Endothelial cell (in vitro differentiated cells): ENCODE results near the gene GPR82. TPM values are rescaled to one million over a fixed set of nuclear protein-coding genes. Genes with fewer than 3 reads are reported as not detected.

Experiments
- DNase-seq: peaks from one replicate; pipeline ENCODE4 v3.0.0; 2021; ENCODE audit warnings: low spot score
- H3K27ac Mint-ChIP-seq: one replicate; pipeline ENCODE4 v1.8.0; 2021; ENCODE audit warnings: mixed read lengths, inconsistent platforms; ENCODE audit not compliant: unreplicated experiment
- H3K27me3 Mint-ChIP-seq: one replicate; pipeline ENCODE4 v1.8.0; 2021; ENCODE audit warnings: mild to moderate bottlenecking, moderate library complexity, mixed read lengths, inconsistent platforms; ENCODE audit not compliant: unreplicated experiment
- H3K36me3 Mint-ChIP-seq: one replicate; pipeline ENCODE4 v1.8.0; 2021; ENCODE audit warnings: mild to moderate bottlenecking, low read depth, mixed read lengths, inconsistent platforms; ENCODE audit not compliant: unreplicated experiment
- H3K4me1 Mint-ChIP-seq: one replicate; pipeline ENCODE4 v1.8.0; 2021; ENCODE audit warnings: mild to moderate bottlenecking, mixed read lengths, inconsistent platforms; ENCODE audit not compliant: unreplicated experiment
- H3K4me3 Mint-ChIP-seq: one replicate; pipeline ENCODE4 v1.8.0; 2021; ENCODE audit warnings: mild to moderate bottlenecking, mixed read lengths, inconsistent platforms; ENCODE audit not compliant: unreplicated experiment
- H3K9me3 Mint-ChIP-seq: one replicate; pipeline ENCODE4 v1.8.0; 2021; ENCODE audit warnings: mixed read lengths, inconsistent platforms; ENCODE audit not compliant: unreplicated experiment
- total RNA-seq: library from RNA; stranded (reverse); fragmentation: NEBNext Ultra II Directional; extraction: Animal tissue kit (Norgen Biotek cat#: 25700); gene quantifications from one replicate; pipeline ENCODE4 v1.2.1, GENCODE V29; 2021; ENCODE audit not compliant: unreplicated experiment
- TF ChIP-seq, protein P1 (sequence below): fragments of 200-600 bp; sonication (generic); IDR thresholded peaks from one replicate; pipeline ENCODE4 v1.5.0; 2021; ENCODE audit warnings: antibody characterized with exemption; ENCODE audit not compliant: unreplicated experiment

Gene GPR82
- total RNA-seq, 1 donor from 2014 or later = not detected

DNA sequence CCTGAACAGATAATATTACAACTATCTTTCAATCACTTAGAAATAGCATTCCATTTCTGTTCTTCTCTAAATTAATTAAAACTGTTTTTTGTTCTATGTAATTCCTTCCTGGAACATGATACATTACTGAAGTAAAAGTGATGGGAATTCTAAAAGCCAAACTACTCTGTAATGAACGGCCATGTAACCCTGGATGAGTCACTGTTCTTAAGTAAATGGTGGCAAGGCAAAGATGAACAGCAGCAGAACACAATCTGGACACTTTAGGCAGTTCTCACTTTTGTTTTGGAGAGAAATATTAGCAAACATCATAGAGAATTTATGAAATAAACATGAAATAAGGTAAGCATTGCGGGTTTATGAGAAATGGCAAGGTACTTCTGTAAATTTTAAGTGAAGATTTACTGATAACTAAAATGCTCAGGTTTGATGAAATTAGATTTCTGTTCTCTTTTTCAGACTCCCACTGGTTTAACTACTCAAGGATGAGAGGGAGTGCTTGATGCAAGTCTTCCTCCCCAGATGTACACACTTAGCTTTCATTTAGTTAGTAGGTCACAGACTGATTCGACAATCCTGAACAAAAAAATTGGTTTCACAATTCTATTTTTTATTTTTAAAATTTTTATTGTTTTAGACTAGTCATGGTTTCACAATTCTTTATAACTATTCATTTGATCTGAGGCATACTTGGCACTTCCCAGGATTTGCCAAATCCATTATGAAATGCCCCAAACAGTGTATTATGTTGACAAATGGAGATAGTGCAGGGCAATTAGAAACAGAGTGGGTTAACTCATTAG is 964 bp upstream of the GPR82 start:
- Mint-ChIP-seq H3K27ac (no peak overlapping the region), H3K4me1 (no peaks in the 10 kb centered on the region), H3K27me3 (no peaks in the 10 kb centered on the region), H3K4me3 (no peak overlapping the region), H3K36me3 (peaks cover 26% of the 10 kb centered on the region), H3K9me3 (no peaks in the 10 kb centered on the region)
- DNase-seq = no peak
- TF ChIP-seq, protein P1, sequence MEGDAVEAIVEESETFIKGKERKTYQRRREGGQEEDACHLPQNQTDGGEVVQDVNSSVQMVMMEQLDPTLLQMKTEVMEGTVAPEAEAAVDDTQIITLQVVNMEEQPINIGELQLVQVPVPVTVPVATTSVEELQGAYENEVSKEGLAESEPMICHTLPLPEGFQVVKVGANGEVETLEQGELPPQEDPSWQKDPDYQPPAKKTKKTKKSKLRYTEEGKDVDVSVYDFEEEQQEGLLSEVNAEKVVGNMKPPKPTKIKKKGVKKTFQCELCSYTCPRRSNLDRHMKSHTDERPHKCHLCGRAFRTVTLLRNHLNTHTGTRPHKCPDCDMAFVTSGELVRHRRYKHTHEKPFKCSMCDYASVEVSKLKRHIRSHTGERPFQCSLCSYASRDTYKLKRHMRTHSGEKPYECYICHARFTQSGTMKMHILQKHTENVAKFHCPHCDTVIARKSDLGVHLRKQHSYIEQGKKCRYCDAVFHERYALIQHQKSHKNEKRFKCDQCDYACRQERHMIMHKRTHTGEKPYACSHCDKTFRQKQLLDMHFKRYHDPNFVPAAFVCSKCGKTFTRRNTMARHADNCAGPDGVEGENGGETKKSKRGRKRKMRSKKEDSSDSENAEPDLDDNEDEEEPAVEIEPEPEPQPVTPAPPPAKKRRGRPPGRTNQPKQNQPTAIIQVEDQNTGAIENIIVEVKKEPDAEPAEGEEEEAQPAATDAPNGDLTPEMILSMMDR = no peak

DNA sequence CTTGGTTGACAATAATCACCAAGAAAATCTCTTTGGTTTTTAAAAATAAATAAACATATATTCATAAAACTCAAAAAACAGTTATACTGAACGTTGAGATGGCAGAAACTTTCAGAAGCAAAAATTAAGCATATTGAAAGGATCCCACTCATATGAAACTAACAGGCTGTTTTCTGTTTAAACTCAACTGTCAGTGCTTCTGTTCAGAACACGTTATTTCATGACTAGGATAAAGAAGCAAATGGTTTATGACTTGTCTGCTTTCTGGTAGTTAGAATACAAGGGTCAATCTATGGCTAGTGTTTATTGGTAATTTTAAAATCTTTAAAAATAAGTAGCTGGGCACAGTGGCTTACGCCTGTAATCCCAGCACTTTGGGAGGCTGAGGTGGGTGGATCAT is 4.1 kb downstream of the GPR82 start:
- TF ChIP-seq, protein P1 = no peak
- Mint-ChIP-seq H3K4me1 (peaks cover 6% of the 10 kb centered on the region), H3K9me3 (no peaks in the 10 kb centered on the region), H3K27me3 (no peaks in the 10 kb centered on the region), H3K27ac (no peak overlapping the region), H3K36me3 (no peaks in the 10 kb centered on the region), H3K4me3 (no peak overlapping the region)
- DNase-seq = no peak

DNA sequence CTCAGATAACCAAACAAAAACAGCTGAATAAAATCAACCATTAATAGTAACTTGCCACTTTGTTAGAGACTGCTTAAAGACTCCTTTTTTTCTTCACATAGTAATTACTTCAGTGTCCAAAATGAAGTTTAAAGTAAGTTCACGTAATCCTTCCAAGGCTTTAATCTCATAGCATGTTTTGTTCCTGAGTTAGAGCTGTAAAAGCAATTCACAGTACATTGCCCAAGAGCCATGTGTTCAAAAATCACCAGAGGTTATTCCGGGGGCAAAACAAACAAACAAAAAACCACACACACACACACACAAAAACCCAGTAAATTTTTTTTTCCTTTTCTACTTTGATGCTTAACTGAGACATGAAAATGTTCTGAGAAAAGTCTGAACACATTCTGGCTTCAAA is 6.1 kb downstream of the GPR82 start:
- H3K4me1 Mint-ChIP-seq = peaks cover 6% of the 10 kb centered on the region

DNA sequence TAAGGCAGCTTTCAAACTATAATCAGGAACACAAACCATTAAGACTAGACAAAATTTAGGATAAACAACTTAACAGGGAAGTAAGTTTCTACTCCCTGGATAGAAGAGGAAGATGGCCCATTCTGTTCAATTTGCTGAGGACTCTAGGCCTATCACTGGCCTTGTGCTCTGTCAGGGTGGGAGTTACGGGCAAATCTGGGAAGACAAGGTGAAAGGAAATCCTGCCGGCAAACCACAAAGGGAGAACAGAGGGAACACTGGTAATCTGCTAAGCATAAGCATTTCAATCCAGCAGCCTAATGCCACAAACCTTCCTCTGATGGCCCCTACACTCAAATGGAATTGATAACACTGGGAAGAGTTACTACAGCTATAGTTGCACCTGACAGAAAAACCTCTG is 8.3 kb downstream of the GPR82 start:
- Mint-ChIP-seq H3K27me3 (no peaks in the 10 kb centered on the region), H3K27ac (peak overlapping the region; percentile 58), H3K4me3 (peak overlapping the region; percentile 14), H3K4me1 (peaks cover 6% of the 10 kb centered on the region), H3K36me3 (no peaks in the 10 kb centered on the region), H3K9me3 (no peaks in the 10 kb centered on the region)
- TF ChIP-seq, protein P1 = no peak
- no peak for DNase-seq

More for the DNA sequence above, 6.1 kb downstream of the GPR82 start:
- Mint-ChIP-seq H3K36me3 (no peaks in the 10 kb centered on the region), H3K9me3 (no peaks in the 10 kb centered on the region), H3K27ac (no peak overlapping the region), H3K4me3 (no peak overlapping the region), H3K27me3 (no peaks in the 10 kb centered on the region)
- TF ChIP-seq, protein P1 = no peak
- no peak for DNase-seq

DNA sequence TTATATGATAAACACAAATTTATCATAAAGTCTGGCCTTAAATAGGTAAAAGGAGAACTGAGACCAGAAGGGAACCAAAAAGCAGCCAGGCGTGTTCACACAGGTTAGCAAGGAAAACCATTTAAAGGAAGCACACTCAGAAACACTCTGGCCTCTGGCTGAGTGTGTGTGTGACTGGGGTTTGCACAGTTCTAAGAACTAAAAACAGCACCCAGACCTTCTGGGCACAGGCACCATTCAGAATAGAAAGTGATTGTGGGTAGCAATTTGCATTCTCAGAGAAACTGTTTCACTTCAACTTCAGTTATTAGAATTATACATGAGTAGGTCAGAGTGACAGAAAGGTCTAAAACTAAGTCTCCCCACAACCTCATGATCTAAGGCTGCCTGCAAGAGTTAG is 10.0 kb downstream of the GPR82 start:
- Mint-ChIP-seq H3K27me3 (no peaks in the 10 kb centered on the region), H3K36me3 (no peaks in the 10 kb centered on the region), H3K4me1 (peaks cover 6% of the 10 kb centered on the region), H3K27ac (no peak overlapping the region), H3K4me3 (no peak overlapping the region), H3K9me3 (no peaks in the 10 kb centered on the region)
- TF ChIP-seq, protein P1 = no peak
- no peak for DNase-seq
